ENCODE measurements around the gene CD2BP2. TPM values are rescaled to one million over a fixed set of nuclear protein-coding genes. Genes with fewer than 3 reads are reported as not detected.
A peak's percentile ranks its signal among the peaks of the same experiment; 100 is the strongest.

CD2BP2 gene
- total and polyA plus RNA-seq, 12 donors: 27.5 to 95.8 (median 73.0) TPM

DNA sequence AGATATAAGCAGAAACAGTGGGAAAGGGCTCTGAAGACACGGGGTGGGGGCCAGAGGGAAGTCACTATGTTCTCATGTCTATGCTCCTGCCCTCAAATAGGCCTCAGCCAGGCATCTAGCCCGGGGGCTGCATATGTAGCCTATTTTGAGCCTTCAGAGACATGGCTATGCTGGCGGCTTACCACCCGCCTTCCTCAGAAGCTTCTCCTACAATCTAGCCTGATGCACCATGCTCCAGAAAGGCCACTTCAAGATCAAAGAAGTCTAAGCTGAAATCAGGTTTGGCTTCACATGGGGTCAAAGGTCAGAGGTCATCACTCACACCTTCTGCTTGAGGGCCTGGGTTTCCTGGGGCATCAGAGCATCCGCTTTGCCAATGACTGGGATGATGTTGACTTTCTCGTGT, 25.7 kb upstream of the CD2BP2 start:
- no peak for DNase-seq
- peaks cover 9 to 18% of the 10 kb centered on the region in 2 donors for H3K4me1 ChIP-seq (replicated peaks in 1 of 2)
- H3K27me3 ChIP-seq: no peaks in the 10 kb centered on the region
- no peak overlapping the region for H3K27ac ChIP-seq
- WGBS, 4 donors: 74 to 88% (median 84%) methylated on average over 2 to 6 of the region's 6 CpGs
- intact Hi-C loops (cut with DNase I): no loop called here
- H3K9me3 ChIP-seq (replicated peaks in 1 of 3): no peaks in the 10 kb centered on the region
- H3K36me3 ChIP-seq (replicated peaks in 1 of 2): no peaks in the 10 kb centered on the region
- no peak overlapping the region for H3K4me3 ChIP-seq
- no peak for TF ChIP-seq POLR2A (IDR thresholded peaks at IDR 0.05)
- TF ChIP-seq, protein P1, sequence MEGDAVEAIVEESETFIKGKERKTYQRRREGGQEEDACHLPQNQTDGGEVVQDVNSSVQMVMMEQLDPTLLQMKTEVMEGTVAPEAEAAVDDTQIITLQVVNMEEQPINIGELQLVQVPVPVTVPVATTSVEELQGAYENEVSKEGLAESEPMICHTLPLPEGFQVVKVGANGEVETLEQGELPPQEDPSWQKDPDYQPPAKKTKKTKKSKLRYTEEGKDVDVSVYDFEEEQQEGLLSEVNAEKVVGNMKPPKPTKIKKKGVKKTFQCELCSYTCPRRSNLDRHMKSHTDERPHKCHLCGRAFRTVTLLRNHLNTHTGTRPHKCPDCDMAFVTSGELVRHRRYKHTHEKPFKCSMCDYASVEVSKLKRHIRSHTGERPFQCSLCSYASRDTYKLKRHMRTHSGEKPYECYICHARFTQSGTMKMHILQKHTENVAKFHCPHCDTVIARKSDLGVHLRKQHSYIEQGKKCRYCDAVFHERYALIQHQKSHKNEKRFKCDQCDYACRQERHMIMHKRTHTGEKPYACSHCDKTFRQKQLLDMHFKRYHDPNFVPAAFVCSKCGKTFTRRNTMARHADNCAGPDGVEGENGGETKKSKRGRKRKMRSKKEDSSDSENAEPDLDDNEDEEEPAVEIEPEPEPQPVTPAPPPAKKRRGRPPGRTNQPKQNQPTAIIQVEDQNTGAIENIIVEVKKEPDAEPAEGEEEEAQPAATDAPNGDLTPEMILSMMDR (IDR thresholded peaks at IDR 0.05): no peak

DNA sequence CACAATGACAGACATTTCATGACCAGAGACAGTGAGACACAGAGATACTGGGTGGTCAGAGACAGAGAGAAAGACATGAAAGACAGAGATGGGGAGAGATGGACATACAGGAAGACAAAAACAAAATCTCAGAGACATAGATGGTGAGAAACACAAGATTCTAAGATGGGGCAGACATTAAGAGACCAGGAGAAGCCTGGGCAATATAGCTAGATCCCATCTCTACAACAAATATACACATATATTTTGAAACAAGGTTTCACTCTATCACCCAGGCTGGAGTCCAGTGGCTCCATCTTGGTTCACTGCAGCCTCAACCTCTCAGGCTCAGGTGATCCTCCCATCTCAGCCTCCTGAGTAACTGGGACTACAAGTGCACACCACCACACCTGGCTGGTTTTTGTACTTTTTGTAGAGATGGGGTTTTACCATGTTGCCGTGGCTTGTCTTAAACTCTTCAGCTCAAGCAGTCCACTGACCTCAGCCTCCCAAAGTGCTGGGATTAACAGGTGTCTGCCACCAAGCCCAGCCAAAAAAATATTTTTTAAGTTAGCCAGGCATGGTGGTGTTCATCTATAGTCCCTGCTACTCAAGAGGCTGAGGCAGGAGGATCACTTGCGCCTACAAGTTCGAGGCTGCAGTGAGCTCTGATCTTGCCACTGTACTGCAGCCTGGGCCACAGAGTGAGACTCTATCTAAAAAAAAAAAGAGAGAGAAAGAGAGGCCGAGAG, 25.1 kb upstream of the CD2BP2 start:
- no peaks in the 10 kb centered on the region for H3K9me3 ChIP-seq (replicated peaks in 1 of 3)
- H3K27ac ChIP-seq: no peak overlapping the region
- H3K36me3 ChIP-seq (replicated peaks in 1 of 2): no peaks in the 10 kb centered on the region
- no peak for TF ChIP-seq POLR2A (IDR thresholded peaks at IDR 0.05)
- TF ChIP-seq, protein P1 (IDR thresholded peaks at IDR 0.05): no peak
- 92 to 97% (median 96%) methylated on average over 4 of the region's 4 CpGs for WGBS, 4 donors
- H3K27me3 ChIP-seq: no peaks in the 10 kb centered on the region
- no peak overlapping the region for H3K4me3 ChIP-seq
- no peak for DNase-seq
- intact Hi-C loops (cut with DNase I): no loop called here
- peaks cover 9 to 18% of the 10 kb centered on the region in 2 donors for H3K4me1 ChIP-seq (replicated peaks in 1 of 2)

DNA sequence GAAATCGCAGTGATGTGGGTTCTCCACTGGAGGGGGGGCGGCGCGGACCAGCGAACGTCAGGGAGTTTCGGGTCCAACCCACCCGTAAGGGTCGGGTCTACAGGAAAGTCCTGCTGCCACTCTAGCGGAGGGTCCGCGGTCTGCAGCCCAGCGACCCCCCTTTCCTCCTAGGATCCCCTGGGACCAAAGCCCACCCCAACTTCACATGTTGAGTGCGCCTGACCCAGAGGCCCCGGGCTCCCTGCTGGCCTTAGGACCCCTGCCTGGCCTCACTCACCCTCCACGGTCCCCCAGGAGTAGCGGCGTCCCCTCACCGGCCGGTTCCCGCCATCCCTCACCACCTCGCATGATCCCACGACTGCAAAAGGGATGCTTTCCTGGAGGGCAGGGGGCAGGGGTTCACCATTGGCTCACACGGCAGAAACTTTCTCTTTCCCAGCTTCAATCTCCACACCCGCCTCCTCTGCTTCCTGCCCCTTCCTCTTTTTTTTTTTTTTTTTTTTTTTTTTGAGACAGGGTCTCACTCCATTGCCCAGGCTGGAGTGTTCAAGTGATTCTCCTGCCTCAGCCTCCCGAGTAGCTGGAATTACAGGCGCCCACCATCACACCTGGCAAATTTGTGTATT, 24.2 kb upstream of the CD2BP2 start:
- H3K27ac ChIP-seq: peak overlapping the region in 4 of 5 donors; percentile 98 to 100 (median 100)
- H3K27me3 ChIP-seq: no peaks in the 10 kb centered on the region
- TF ChIP-seq POLR2A (IDR thresholded peaks at IDR 0.05): no peak
- TF ChIP-seq, protein P1 (IDR thresholded peaks at IDR 0.05): no peak
- H3K4me1 ChIP-seq (replicated peaks in 1 of 2): peaks cover 9 to 18% of the 10 kb centered on the region in 2 donors
- H3K9me3 ChIP-seq (replicated peaks in 1 of 3): no peaks in the 10 kb centered on the region
- DNase-seq: no peak
- 34 to 55% (median 35%) methylated on average over 15 to 27 of the region's 27 CpGs for WGBS, 4 donors
- H3K36me3 ChIP-seq (replicated peaks in 1 of 2): no peaks in the 10 kb centered on the region
- peak overlapping the region in 2 of 4 donors; percentile 76 to 78 for H3K4me3 ChIP-seq
- intact Hi-C loops (cut with DNase I): no loop called here

DNA sequence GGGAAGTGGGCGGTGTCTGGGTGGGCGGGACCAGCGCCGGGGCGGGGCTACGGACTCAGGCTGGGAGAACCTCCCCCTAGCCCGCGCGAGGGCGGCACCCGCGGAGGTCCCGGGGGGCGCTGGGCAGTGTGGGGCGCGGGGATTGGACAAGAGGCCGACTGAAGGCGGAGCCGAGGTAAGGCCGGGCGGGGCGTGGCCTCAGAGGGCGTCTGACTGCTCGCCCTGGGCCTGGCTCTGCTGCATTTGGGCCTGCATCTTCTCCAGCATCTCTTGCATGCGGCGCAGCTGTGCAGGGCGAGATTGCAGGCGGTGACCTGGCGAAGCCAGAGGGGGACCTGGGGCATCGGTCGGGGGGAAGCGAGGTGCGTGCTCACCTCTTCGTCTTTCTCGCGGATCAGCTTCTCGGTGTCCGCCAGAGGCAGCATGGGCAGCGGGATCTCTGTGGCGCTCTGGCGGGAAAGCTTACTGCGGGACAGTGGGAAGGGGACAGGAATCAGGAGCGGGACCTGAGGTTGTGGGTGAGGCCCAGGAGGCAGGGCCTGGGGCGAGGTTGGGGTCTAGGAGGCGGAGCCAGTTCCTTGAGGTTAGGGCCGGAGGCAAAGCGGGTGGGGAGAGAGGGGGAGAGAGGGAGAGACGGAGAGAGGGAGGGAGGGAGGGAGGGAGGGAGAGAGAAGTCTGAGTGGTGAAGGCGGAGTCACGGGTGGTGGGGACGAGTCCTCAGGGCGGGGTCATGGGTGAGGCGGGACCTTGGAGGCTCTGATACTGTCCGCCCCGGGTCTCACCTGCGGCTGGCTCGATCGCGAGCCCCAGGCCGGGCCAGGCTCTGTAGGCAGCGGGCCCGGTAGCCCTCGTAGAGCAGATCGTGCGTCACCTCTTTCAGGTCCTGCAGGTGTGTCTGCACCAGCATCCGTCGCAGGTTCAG, 23.4 kb upstream of the CD2BP2 start:
- H3K4me3 ChIP-seq: peak overlapping the region; percentile 73 to 92 (median 77)
- intact Hi-C loops (cut with DNase I): no loop called here
- no peaks in the 10 kb centered on the region for H3K9me3 ChIP-seq (replicated peaks in 1 of 3)
- H3K27me3 ChIP-seq: no peaks in the 10 kb centered on the region
- 0 to 1% (median 0%) methylated on average over 15 to 65 of the region's 67 CpGs for WGBS, 4 donors
- no peaks in the 10 kb centered on the region for H3K36me3 ChIP-seq (replicated peaks in 1 of 2)
- peak; percentile 98 to 99 (median 99) for DNase-seq
- TF ChIP-seq, protein P1 (IDR thresholded peaks at IDR 0.05): peak in 4 of 6 experiments; percentile 16 to 28 (median 24)
- TF ChIP-seq POLR2A (IDR thresholded peaks at IDR 0.05): peak in 1 of 2 donors; percentile 73
- H3K4me1 ChIP-seq (replicated peaks in 1 of 2): peaks cover 9 to 18% of the 10 kb centered on the region in 2 donors
- peak overlapping the region; percentile 98 to 100 (median 100) for H3K27ac ChIP-seq

All from adrenal gland (tissue), 12 donors.